K562 (cell line): Measurements from ENCODE around the gene CALM1. TPM values are rescaled to one million over a fixed set of nuclear protein-coding genes. Genes with fewer than 3 reads are reported as not detected.

ENCODE experiments used
- ATAC-seq: fragments of 200-7000 bp; cut with Tn5 transposase; 3 replicates; pipeline ENCODE4 v1.9.1; 2020; ENCODE audit warnings: moderate library complexity
- BruUV-seq: library from RNA; stranded (reverse); fragments of 400-500 nt; replicated peaks from 2 replicates; lab custom pipeline; 2021; lab: Mats Ljungman, UMichigan
- CTCF ChIA-PET: fragments of 300-600 bp; formaldehyde crosslinking; extraction: SDS; loops from one replicate; lab custom pipeline; 2021; ENCODE audit warnings: low intra/inter-chr PET ratio; lab: Yijun Ruan, JAX
- POLR2A ChIA-PET: fragments of 300-600, 350-650 bp; sonication (Branson Sonifier 250); formaldehyde crosslinking; extraction: SDS; loops from one replicate; lab custom pipeline; 2021; ENCODE audit warnings: antibody characterized with exemption, inconsistent platforms; lab: Yijun Ruan, JAX
- DNase-seq, 4 experiments: peaks; one replicate each; pipeline versions ENCODE4 v3.0.0 to v3.0.0-alpha.2; 2011 to 2018; ENCODE audit warnings: low spot score in 3 of 4, mixed read lengths in 3 of 4; ENCODE audit errors: extremely low read depth in 1 of 4
- FAIRE-seq: peaks from 2 replicates; lab custom pipeline; 2011; peaks lifted over from hg19 to GRCh38; lab: Jason Lieb, UNC
- H2AFZ ChIP-seq: 2 replicates; pipeline ENCODE4 v1.6.0; 2011; ENCODE audit warnings: low read depth, low read length, control low read depth, inconsistent platforms
- H3K27ac ChIP-seq: fragments of 200-600 bp; 3 replicates; pipeline ENCODE4 v1.8.0; 2011; ENCODE audit warnings: low read depth, mild to moderate bottlenecking, control low read depth, inconsistent platforms, low read length, moderate library complexity, mixed read lengths; ENCODE audit errors: extremely low read depth
- H3K27me3 ChIP-seq, 2 experiments: fragments of 300-600 bp in 1 of 2; 2 replicates in 1 of 2; 3 replicates in 1 of 2; pipeline versions ENCODE4 v1.6.0 to v1.8.0; 2011; ENCODE audit warnings: inconsistent platforms in 2 of 2, low read length in 2 of 2, mild to moderate bottlenecking in 1 of 2, mixed read lengths in 1 of 2, moderate library complexity in 1 of 2; ENCODE audit not compliant: control insufficient read depth in 2 of 2, insufficient read depth in 2 of 2
- H3K36me3 ChIP-seq: fragments of 300-600 bp; 3 replicates; pipeline ENCODE4 v1.8.0; 2011; ENCODE audit warnings: mild to moderate bottlenecking, low read length, inconsistent platforms; ENCODE audit not compliant: control insufficient read depth, insufficient read depth
- H3K4me1 ChIP-seq, 2 experiments: fragments of 200-600 bp in 1 of 2; replicated peaks in 1 of 2; 2 replicates in 1 of 2; 3 replicates in 1 of 2; pipeline versions ENCODE4 v1.5.1 to v1.8.0; 2011; ENCODE audit warnings: inconsistent platforms in 2 of 2, low read length in 2 of 2, mild to moderate bottlenecking in 1 of 2, mixed read lengths in 1 of 2, moderate library complexity in 1 of 2; ENCODE audit not compliant: control insufficient read depth in 2 of 2, insufficient read depth in 2 of 2
- H3K4me2 ChIP-seq: 2 replicates; pipeline ENCODE4 v1.6.1; 2011; ENCODE audit warnings: low read length, control low read depth, inconsistent platforms, mixed read lengths; ENCODE audit not compliant: insufficient read depth
- H3K4me3 ChIP-seq: fragments of 200-600 bp; sonication (generic), shearing (Covaris generic); 2 replicates; pipeline ENCODE4 v1.5.1; 2016; ENCODE audit warnings: control low read depth, inconsistent platforms
- H3K79me2 ChIP-seq: fragments of 200-600 bp; 3 replicates; pipeline ENCODE4 v1.8.0; 2011; ENCODE audit warnings: low read length, inconsistent platforms; ENCODE audit not compliant: control insufficient read depth, insufficient read depth
- H3K9ac ChIP-seq, 2 experiments: 2 replicates each; pipeline versions ENCODE4 v1.6.0 to v1.6.1; 2011; ENCODE audit warnings: low read depth in 2 of 2, low read length in 2 of 2, control low read depth in 1 of 2, inconsistent platforms in 1 of 2, mild to moderate bottlenecking in 1 of 2, mixed read lengths in 1 of 2; ENCODE audit not compliant: insufficient read depth in 1 of 2
- H3K9me1 ChIP-seq: one replicate; pipeline ENCODE4 v1.6.0; 2011; ENCODE audit warnings: inconsistent platforms, mild to moderate bottlenecking, low read length, moderate library complexity; ENCODE audit not compliant: control insufficient read depth, insufficient read depth
- H3K9me3 ChIP-seq: replicated peaks from 2 replicates; pipeline ENCODE4 v1.5.1; 2011; ENCODE audit warnings: low read depth, low read length, inconsistent platforms; ENCODE audit not compliant: control insufficient read depth, insufficient read depth
- H4K20me1 ChIP-seq: replicated peaks from 2 replicates; pipeline ENCODE4 v1.6.1; 2011; ENCODE audit warnings: low read length, inconsistent platforms, mixed read lengths; ENCODE audit not compliant: control insufficient read depth, insufficient read depth
- CBX8 ChIP-seq: fragments of 200-600 bp; sonication (generic); IDR thresholded peaks from 2 replicates; pipeline ENCODE4 v1.6.1; 2012; ENCODE audit warnings: borderline replicate concordance, mixed run types, low read depth, mild to moderate bottlenecking, moderate library complexity, mixed read lengths, low read length, control low read depth, inconsistent platforms; ENCODE audit not compliant: poor library complexity, severe bottlenecking; ENCODE audit errors: extremely low read depth
- E2F3 ChIP-seq: fragments of 250-450 bp; sonication (Bioruptor Pico); IDR thresholded peaks from 2 replicates; pipeline ENCODE4 v1.4.0; 2020; ENCODE audit warnings: mild to moderate bottlenecking
- FOXM1 ChIP-seq, 2 experiments: fragments of 450-650 bp in 1 of 2; sonication (generic) in 1 of 2; formaldehyde crosslinking in 1 of 2; IDR thresholded peaks; 2 replicates each; pipeline versions ENCODE4 v1.6.1 to v1.9.0; 2017 to 2022; ENCODE audit warnings: low read depth in 2 of 2, mild to moderate bottlenecking in 2 of 2, missing genetic modification reagents in 1 of 2, moderate library complexity in 1 of 2
- RBFOX2 ChIP-seq: fragments of 200-400 bp; formaldehyde crosslinking; IDR thresholded peaks from 2 replicates; pipeline ENCODE4 v1.6.1; 2017; ENCODE audit warnings: low read depth, mild to moderate bottlenecking, low read length, moderate library complexity
- SMARCC2 ChIP-seq: fragments of 450-650 bp; IDR thresholded peaks from 2 replicates; pipeline ENCODE4 v1.6.1; 2017; ENCODE audit warnings: antibody characterized with exemption, moderate library complexity, mild to moderate bottlenecking, low read depth
- ZNF324 ChIP-seq: fragments of 250-450 bp; sonication (Bioruptor Pico); IDR thresholded peaks from 2 replicates; pipeline ENCODE4 v1.4.0; 2020; ENCODE audit warnings: mild to moderate bottlenecking
- ZNF668 ChIP-seq: fragments of 250-450 bp; sonication (Bioruptor Pico); IDR thresholded peaks from 2 replicates; pipeline ENCODE4 v1.8.0; 2022; ENCODE audit warnings: mild to moderate bottlenecking, inconsistent platforms
- WGBS: fragments of 100-300 bp; shearing (Covaris generic); methylation state at CpG from one replicate; pipeline ENCODE4 v1.1.6; 2016; ENCODE audit warnings: low coverage, mixed read lengths; ENCODE audit not compliant: insufficient coverage; ENCODE audit errors: missing lambda C conversion rate; 5-methylcytosine and 5-hydroxymethylcytosine counted together
- in situ Hi-C: fragments of 300-500 bp; cut with MboI; formaldehyde crosslinking; loops from 4 replicates; pipeline ENCODE4 v1.15.0; 2018; ENCODE audit warnings: inconsistent platforms, mixed read lengths
- intact Hi-C: fragments of 100-400 bp; cut with micrococcal nuclease; formaldehyde crosslinking; loops from 2 replicates; pipeline ENCODE4 v1.14.2; 2022
- polyA plus RNA-seq, 8 experiments: library from polyadenylated mRNA; depleted of rRNA in 4 of 8; stranded (reverse) in 5 of 8; unstranded in 3 of 8; fragments of >200 nt; fragmentation: Nextera tagmentation in 2 of 8; fragmentation: Illumina TruSeq in 1 of 8; extraction: Ambion mirVana in 2 of 8; extraction: Trizol in 1 of 8; gene quantifications; 2 replicates each; pipeline versions ENCODE4 v1.2.1 to v1.2.3, GENCODE V29; 2011 to 2014; ENCODE audit warnings: inconsistent platforms in 1 of 8, missing spikeins in 1 of 8
- total RNA-seq, 7 experiments: library from RNA; depleted of rRNA in 6 of 7; stranded (reverse); fragments of >200 nt in 6 of 7; fragmentation: Illumina TruSeq in 2 of 7; extraction: Trizol in 2 of 7; gene quantifications; 2 replicates each; pipeline versions ENCODE4 v1.2.1 to v1.2.3, GENCODE V29; 2011 to 2021; ENCODE audit warnings: low replicate concordance in 1 of 7
- TF ChIP-seq, protein P1 (sequence below): fragments of 250-450 bp; sonication (Bioruptor Pico); IDR thresholded peaks from 2 replicates; pipeline ENCODE4 v1.8.0; 2022; ENCODE audit warnings: moderate library complexity, mild to moderate bottlenecking, inconsistent platforms
- TF ChIP-seq, protein P2 (sequence below): fragments of 250-450 bp; sonication (Bioruptor Pico); IDR thresholded peaks from 2 replicates; pipeline ENCODE4 v1.4.0; 2020

Gene CALM1
- total and polyA plus RNA-seq, 9 of the 15 experiments (the other 6 are each of a cell fraction or from before 2014, with no cell fraction given): 48.0 to 269 (median 158) TPM

DNA sequence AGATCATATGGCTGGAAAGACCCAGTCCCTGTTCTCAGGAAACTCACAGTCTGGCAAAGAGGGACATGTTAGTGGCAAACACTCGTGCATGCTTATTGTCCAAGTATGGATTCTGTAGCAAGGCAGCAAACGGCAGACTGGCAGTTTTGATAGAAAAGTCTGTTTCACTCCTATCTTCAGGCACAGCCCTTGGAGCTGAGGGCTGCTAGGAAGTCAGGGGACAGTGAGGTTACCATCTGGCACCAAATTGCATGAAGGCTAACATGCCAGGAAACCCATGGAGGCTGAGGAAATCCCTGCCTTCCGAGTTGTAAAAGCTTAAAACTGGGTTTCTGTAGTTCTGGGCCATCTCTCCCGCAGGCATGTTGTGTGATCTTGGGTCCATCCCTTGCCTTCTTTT is 32.9 kb downstream of the CALM1 start:
- POLR2A ChIA-PET: interaction anchor here (0.7 kb wide), 1 partner anchor 10 kb away, joined by 3 read pairs; no protein-coding TSS in a partner anchor
- CTCF ChIA-PET: no interaction called here
- Histone ChIP-seq H3K4me2 (no peak overlapping the region), H3K27ac (no peak overlapping the region), H3K4me1 (no peaks in the 10 kb centered on the region; a peak in 1 of 5 replicates)
- BruUV-seq: no TSS peak
- no peak for DNase-seq
- in situ Hi-C loops: no loop called here
- TF ChIP-seq SMARCC2: no peak
- TF ChIP-seq E2F3: no peak
- TF ChIP-seq ZNF668: no peak
- TF ChIP-seq ZNF324 (CRISPR knock-in tag): no peak
- no peak for TF ChIP-seq RBFOX2
- TF ChIP-seq CBX8: no peak
- TF ChIP-seq, protein P1, sequence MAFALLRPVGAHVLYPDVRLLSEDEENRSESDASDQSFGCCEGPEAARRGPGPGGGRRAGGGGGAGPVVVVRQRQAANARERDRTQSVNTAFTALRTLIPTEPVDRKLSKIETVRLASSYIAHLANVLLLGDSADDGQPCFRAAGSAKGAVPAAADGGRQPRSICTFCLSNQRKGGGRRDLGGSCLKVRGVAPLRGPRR: no peak
- no peak for TF ChIP-seq FOXM1 (IDR thresholded peaks at IDR 0.05; ENCODE audit: low read depth)
- TF ChIP-seq FOXM1 (CRISPR knock-in tag; IDR thresholded peaks at IDR 0.05; ENCODE audit: low read depth): no peak
- TF ChIP-seq, protein P2, sequence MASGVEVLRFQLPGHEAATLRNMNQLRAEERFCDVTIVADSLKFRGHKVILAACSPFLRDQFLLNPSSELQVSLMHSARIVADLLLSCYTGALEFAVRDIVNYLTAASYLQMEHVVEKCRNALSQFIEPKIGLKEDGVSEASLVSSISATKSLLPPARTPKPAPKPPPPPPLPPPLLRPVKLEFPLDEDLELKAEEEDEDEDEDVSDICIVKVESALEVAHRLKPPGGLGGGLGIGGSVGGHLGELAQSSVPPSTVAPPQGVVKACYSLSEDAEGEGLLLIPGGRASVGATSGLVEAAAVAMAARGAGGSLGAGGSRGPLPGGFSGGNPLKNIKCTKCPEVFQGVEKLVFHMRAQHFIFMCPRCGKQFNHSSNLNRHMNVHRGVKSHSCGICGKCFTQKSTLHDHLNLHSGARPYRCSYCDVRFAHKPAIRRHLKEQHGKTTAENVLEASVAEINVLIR (CRISPR knock-in tag): no peak
- TF ChIP-seq, all 486 proteins: peak for 0
- Histone ChIP-seq H3K27me3 (peaks cover 0 to 48% of the 10 kb centered on the region in 2 experiments; a peak in 3 of 5 replicates), H3K79me2 (no peaks in the 10 kb centered on the region), H2AFZ (no peak overlapping the region), H3K9me1 (no peaks in the 10 kb centered on the region), H3K9me3 (0 out of 2 replicates have a peak, but pooled peaks cover 2% of the 10 kb centered on the region), H3K4me3 (no peak overlapping the region), H4K20me1 (no peaks in the 10 kb centered on the region), H3K36me3 (no peaks in the 10 kb centered on the region), H3K9ac (no peak overlapping the region)
- WGBS: 0% methylated on average over 4 of the region's 4 CpGs
- intact Hi-C loops: no loop called here
- FAIRE-seq: no peak
- no peak for ATAC-seq
